HG03039 (cell line): ENCODE data around the gene METTL13.
"Not testable (repeated sequence)": the region's sequence is repeated elsewhere in the genome, so short reads cannot be mapped to it uniquely, and the experiment has no call there.

ENCODE experiments used
- ATAC-seq: cut with Tn5 transposase; IDR thresholded peaks from one replicate; pipeline ENCODE4 v1.9.1; 2021; ENCODE audit warnings: mild to moderate bottlenecking, moderate library complexity; ENCODE audit not compliant: unreplicated experiment

The METTL13 gene

GRCh38 chr1:171769171-171769570 is 12.3 kb upstream of the METTL13 start:
- no peak for ATAC-seq

DNA sequence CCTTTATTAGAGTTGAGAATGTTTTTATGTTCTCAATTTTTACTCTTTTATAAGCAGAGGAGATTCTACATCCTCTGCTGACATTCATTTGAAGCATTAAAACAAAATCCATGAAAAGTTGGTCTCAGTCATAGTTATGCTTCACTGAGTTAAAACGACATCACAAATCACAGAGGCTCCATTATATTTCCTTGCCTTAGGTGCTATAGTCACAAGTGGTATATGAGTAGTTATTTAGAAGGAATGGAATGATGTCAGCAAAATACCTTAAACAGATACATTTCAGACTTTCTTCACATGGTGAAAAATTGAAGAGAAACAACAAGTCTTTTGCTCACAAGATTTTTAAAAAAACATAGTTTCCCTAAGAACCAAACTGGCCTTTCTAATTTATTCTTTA is 11.7 kb upstream of the METTL13 start:
- ATAC-seq = no peak

- ATAC-seq = no peak
Observed at GRCh38 chr1:171772312-171772711, 9.1 kb upstream of the METTL13 start.

DNA sequence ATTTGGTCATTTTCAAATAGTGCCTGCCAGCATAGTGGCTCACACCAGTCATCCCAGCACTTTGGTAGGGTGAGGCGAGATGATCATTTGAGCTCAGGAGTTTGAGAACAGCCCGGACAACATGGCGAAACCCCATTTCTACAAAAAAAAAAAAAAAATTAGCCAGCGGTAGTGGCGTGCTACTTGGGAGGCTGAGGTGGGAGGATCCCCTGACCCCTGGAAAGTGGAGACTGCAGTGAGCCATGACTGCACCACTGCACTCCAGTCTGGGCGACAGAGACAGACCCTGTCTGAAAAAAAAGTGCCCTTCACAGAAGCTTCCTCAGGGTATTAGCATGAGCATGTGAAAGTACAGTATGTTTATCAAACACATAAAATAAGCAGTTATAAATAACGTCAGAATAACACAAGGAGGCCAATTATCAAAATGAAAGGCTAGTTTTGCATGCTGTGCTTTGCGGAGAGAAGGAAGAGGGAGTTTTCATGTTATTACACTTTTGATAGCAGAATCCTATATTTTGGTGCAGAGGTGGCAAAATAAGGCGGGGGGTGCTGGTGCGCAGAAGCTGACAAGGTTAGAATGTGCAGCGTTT is 781 bp upstream of the METTL13 start:
- no peak for ATAC-seq

DNA sequence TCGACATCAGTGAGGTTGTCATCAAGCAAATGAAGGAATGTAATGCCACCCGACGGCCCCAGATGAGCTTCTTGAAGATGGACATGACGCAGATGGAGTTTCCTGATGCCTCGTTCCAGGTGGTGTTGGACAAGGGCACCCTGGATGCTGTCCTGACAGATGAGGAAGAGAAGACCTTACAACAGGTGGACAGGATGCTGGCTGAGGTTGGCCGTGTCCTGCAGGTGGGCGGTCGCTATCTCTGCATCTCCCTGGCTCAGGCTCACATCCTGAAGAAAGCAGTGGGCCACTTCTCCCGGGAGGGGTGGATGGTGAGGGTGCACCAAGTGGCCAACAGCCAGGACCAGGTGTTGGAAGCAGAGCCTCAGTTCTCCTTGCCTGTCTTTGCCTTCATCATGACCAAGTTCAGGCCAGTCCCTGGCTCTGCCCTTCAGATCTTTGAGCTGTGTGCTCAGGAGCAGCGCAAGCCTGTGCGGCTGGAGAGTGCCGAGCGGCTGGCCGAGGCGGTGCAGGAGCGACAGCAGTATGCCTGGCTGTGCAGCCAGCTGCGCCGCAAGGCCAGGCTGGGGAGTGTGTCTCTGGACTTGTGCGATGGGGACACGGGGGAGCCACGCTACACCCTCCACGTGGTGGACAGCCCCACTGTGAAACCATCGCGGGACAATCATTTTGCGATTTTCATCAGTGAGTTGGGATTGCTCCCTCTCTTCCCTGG is 2.5 kb downstream of the METTL13 start:
- ATAC-seq = no peak

- ATAC-seq = no peak
Observed at GRCh38 chr1:171784784-171785183, 3.3 kb downstream of the METTL13 start.

- no peak for ATAC-seq
Observed at GRCh38 chr1:171785766-171786165, 4.3 kb downstream of the METTL13 start.

- no peak for ATAC-seq
Observed at GRCh38 chr1:171786534-171786933, 5.1 kb downstream of the METTL13 start.

DNA sequence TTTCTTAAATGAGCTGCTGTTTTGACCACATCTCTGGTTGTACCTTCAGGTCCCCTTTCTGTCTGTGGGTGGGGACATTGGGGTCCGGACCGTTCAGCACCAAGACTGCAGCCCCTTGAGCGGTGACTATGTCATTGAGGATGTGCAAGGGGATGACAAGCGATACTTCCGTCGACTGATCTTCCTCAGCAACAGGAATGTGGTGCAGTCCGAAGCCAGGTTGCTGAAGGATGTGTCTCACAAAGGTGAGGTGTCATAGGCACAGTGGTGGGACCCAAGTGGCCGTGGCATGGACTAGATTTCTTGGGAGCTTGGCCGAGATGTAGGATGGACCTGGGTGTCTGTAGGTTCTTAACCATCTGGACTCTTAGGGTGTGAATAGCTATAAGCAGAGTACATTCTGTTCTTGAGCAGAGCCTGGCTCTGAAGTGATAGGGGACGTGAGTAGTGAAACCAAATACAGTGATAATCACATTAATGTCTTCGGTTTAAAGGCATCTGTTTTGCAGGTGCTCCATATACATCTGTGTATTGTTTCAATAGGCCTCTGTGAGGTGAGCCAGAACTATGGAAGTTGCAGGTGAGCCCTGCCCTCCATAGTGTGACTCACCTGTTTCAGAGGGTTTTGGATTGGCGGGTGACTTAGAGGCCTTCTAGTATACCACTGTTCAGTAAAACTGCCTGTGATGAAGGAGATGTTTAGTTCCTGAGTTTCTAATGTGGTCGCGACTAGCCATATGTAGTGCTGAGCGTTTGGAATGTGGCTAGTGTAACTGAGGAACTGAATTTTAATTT is 6.4 kb downstream of the METTL13 start:
- no peak for ATAC-seq

GRCh38 chr1:171788696-171789095 is 7.2 kb downstream of the METTL13 start:
- ATAC-seq = no peak

- ATAC-seq = no peak
Observed at GRCh38 chr1:171790318-171790717, 8.9 kb downstream of the METTL13 start.

GRCh38 chr1:171792656-171793369 is 11.4 kb downstream of the METTL13 start:
- no peak for ATAC-seq

GRCh38 chr1:171793636-171794035 is 12.2 kb downstream of the METTL13 start:
- ATAC-seq = no peak

DNA sequence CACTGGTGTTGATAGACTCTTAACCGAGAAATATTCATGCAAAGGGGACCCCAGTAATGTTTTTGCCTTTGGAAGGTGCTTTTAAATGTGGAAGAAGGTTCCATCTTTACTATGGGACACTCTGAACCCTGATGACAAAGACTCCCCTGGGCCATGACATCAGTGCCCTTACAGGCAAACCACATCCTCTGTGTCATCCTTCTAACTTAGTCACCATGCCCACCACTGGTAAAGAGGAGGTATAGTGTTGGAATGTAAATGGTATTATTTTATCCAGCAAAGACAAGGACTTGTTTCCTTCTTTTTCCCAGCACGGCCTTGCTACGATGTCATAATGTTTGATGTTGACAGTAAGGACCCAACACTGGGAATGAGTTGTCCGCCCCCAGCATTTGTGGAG is 12.6 kb downstream of the METTL13 start:
- no peak for ATAC-seq

DNA sequence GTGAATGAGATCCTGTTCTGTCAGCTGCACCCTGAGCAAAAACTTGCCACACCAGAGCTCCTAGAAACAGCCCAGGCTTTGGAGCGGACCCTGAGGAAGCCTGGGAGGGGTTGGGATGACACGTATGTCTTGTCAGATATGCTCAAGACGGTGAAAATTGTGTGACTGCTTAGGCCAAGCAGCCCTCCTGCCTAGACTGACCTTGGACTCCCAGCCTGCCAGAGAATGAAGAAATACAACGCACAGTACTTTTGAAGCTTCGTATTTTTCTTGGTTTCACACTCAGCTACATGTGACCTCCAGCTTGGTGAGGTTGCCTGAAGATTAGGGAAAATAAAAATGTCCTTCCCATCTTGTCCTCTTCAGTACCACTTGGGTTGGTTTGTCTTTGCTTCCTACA is 15.1 kb downstream of the METTL13 start:
- ATAC-seq = no peak

- no peak for ATAC-seq
Observed at GRCh38 chr1:171798311-171798710, 16.9 kb downstream of the METTL13 start.

- no peak for ATAC-seq
Observed at GRCh38 chr1:171798765-171799164, 17.3 kb downstream of the METTL13 start.

DNA sequence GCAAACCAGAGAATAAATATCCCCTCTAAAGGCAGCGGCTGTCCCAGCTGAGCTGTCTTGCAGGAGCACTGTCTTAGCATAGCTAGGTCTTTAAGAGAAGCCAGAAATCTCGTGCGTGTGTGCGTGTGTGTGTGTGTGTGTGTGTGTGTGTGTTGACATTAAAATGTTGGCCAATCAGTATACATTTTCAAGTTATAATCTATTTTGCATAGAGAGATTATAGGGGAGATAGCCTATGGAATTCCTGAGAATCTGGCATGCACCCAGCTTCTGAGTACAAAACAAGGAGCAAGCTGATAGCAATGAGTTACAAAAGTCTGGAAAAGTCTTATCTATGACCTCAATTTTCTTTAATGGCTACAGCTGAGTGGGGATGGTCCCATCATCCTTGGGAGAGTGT is 17.7 kb downstream of the METTL13 start:
- ATAC-seq = no peak

- ATAC-seq = not testable (repeated sequence)
Observed at GRCh38 chr1:171799698-171800097, 18.2 kb downstream of the METTL13 start.

DNA sequence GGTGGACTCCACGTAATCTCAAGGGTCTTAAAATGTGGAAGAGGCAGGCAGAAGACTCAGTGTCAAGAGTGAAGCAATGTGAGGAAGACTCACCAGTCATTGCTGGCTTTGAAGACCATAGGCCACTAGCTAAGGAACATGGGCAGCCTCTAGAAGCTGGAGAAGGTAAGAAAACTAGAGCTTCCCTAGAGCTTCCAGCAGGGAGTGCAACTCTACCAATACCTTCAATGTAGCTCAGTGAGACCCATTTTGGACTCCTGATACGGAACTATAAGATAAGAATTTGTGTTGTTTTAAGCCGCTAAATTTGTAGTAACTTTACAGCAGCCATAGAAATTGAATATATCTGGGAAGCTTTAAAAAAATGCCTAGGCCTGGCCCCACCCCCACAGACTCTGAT is 18.9 kb downstream of the METTL13 start:
- ATAC-seq = no peak

- ATAC-seq = no peak
Observed at GRCh38 chr1:171800851-171801250, 19.4 kb downstream of the METTL13 start.
